ENCODE data around the gene F11R. TPM values are rescaled to one million over a fixed set of nuclear protein-coding genes. Genes with fewer than 3 reads are reported as not detected.
"Not testable (repeated sequence)": the region's sequence is repeated elsewhere in the genome, so short reads cannot be mapped to it uniquely, and the experiment has no call there.

Gene F11R
- total RNA-seq, 1 donor from 2014 or later: 269 TPM

DNA sequence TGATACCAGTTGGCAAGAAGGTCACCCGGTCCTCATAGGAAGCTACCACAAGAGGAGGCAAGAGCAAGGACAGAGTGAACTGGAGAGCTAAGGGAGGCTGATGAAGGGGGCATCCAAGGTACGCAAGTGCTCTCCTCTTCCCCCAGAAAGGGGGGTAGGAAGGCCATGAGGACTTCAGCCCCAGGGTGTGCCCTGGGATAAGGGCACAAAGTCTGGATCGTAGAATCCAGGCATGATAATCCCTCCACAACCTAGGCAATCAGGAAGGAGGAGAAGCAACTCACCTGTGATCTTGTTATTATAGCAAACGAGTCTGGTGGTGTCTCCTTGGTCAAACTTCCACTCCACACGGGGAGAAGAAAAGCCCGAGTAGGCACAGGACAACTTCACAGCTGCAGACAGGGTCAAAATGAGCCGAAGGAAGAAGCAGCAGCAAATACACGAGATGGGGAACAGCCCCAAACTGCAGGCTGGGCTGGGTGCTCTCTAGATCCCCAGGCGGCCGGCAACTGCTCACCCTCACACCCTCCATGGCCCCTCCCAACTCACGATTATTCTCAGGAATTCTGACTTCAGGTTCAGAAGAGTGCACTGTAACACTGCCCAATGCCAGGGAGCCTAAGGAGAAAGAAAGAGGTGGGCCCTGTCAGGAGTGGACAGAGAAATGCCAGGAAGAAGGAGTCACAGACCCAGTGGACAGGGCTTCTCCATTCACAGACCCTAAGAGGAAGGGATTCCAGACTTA, 20.0 kb downstream of the F11R start:
- DNase-seq (ENCODE audit: low read depth): no peak
- Histone ChIP-seq H3K4me3 (ENCODE audit: low read depth, low read length) (no peak overlapping the region), H3K27me3 (ENCODE audit: control insufficient read depth, insufficient read depth, low read length) (no peaks in the 10 kb centered on the region), H3K36me3 (ENCODE audit: control insufficient read depth, insufficient read depth, low read length) (peaks cover 30% of the 10 kb centered on the region)
- TF ChIP-seq, protein P1, sequence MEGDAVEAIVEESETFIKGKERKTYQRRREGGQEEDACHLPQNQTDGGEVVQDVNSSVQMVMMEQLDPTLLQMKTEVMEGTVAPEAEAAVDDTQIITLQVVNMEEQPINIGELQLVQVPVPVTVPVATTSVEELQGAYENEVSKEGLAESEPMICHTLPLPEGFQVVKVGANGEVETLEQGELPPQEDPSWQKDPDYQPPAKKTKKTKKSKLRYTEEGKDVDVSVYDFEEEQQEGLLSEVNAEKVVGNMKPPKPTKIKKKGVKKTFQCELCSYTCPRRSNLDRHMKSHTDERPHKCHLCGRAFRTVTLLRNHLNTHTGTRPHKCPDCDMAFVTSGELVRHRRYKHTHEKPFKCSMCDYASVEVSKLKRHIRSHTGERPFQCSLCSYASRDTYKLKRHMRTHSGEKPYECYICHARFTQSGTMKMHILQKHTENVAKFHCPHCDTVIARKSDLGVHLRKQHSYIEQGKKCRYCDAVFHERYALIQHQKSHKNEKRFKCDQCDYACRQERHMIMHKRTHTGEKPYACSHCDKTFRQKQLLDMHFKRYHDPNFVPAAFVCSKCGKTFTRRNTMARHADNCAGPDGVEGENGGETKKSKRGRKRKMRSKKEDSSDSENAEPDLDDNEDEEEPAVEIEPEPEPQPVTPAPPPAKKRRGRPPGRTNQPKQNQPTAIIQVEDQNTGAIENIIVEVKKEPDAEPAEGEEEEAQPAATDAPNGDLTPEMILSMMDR (IDR thresholded peaks at IDR 0.05; ENCODE audit: insufficient read depth, low read length, severe bottlenecking): no peak
- no peak for FAIRE-seq

DNA sequence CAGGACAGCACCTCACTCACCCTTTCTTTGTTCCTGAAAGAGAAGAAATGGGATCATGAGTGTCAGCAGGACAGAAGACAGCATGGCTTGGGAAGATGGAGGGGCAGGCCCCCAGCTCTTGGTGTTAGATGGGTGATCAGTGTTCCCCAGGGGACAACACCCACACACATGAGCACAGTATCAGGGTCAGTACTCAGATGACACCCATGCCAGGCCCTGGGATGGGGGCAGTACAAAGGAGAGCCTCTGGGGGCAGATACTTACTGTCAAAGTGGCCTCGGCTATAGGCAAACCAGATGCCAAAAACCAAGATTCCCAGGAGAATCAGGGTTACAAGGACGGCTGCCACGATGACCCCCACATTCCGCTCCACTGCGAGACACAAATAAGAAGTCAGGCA, 21.6 kb downstream of the F11R start:
- DNase-seq (ENCODE audit: low read depth): no peak
- TF ChIP-seq, protein P1 (IDR thresholded peaks at IDR 0.05; ENCODE audit: insufficient read depth, low read length, severe bottlenecking): no peak
- FAIRE-seq: no peak
- peaks cover 30% of the 10 kb centered on the region for H3K36me3 ChIP-seq (ENCODE audit: control insufficient read depth, insufficient read depth, low read length)
- no peaks in the 10 kb centered on the region for H3K27me3 ChIP-seq (ENCODE audit: control insufficient read depth, insufficient read depth, low read length)
- H3K4me3 ChIP-seq (ENCODE audit: low read depth, low read length): no peak overlapping the region

DNA sequence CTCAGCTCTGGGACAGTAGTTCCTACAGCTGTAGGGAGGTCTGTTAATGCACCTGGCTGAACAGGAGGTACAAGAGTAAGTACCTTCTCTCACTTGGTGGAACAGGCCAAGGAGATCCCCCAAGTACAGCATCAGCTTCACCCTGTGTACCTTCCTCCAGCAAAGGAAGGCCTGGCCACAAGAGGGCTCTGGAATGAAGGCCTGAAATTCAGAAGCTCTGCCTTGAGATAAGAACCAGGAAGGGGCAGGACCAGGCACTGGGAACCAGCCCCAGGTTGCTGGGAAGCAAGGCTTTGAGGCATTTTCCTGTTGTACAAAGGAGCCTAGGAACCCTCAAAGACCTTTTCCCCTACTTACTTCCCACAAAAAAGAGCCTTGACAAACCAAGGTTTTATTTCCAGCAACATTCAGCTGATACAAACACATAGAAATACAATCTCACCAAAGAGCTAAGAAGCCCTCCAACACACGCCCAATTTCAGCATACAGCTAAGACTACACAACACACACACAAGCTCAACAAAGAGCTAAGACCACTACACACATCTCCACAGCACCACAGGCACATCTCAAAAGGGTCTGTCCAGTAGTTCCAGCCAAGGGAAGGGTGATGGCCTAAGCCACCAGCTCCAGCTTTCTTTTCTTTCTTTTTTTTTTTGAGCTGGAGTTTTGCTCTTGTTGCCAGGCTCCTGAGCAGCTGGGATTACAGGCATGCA, 23.5 kb downstream of the F11R start:
- FAIRE-seq (peak; percentile 55), DNase-seq (ENCODE audit: low read depth) (peak; percentile 69)
- no peak overlapping the region for H3K4me3 ChIP-seq (ENCODE audit: low read depth, low read length)
- TF ChIP-seq, protein P1 (IDR thresholded peaks at IDR 0.05; ENCODE audit: insufficient read depth, low read length, severe bottlenecking): peak; percentile 77
- H3K27me3 ChIP-seq (ENCODE audit: control insufficient read depth, insufficient read depth, low read length): no peaks in the 10 kb centered on the region
- H3K36me3 ChIP-seq (ENCODE audit: control insufficient read depth, insufficient read depth, low read length): peaks cover 30% of the 10 kb centered on the region

DNA sequence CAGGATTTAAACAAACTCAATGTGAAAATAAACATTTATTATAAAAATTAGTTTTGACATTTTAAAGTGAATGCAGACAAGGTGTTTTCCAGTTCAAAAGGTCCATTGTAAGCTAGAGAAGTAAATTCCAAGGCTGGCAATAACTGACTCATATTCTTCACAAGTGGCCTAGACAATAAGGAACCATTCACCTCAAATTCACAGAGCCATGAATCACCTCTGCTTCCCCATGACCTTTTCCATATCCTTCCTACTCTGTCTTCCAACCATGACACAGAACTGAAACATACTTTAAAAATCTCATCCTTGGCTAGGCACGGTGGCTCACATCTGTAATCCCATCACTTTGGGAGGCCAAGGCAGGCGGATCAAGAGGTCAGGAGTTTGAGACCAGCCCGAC, 24.8 kb downstream of the F11R start:
- TF ChIP-seq, protein P1 (IDR thresholded peaks at IDR 0.05; ENCODE audit: insufficient read depth, low read length, severe bottlenecking): no peak
- no peaks in the 10 kb centered on the region for H3K27me3 ChIP-seq (ENCODE audit: control insufficient read depth, insufficient read depth, low read length)
- H3K36me3 ChIP-seq (ENCODE audit: control insufficient read depth, insufficient read depth, low read length): peaks cover 28% of the 10 kb centered on the region
- DNase-seq (ENCODE audit: low read depth) (peak; percentile 97), FAIRE-seq (no peak)
- H3K4me3 ChIP-seq (ENCODE audit: low read depth, low read length): no peak overlapping the region

DNA sequence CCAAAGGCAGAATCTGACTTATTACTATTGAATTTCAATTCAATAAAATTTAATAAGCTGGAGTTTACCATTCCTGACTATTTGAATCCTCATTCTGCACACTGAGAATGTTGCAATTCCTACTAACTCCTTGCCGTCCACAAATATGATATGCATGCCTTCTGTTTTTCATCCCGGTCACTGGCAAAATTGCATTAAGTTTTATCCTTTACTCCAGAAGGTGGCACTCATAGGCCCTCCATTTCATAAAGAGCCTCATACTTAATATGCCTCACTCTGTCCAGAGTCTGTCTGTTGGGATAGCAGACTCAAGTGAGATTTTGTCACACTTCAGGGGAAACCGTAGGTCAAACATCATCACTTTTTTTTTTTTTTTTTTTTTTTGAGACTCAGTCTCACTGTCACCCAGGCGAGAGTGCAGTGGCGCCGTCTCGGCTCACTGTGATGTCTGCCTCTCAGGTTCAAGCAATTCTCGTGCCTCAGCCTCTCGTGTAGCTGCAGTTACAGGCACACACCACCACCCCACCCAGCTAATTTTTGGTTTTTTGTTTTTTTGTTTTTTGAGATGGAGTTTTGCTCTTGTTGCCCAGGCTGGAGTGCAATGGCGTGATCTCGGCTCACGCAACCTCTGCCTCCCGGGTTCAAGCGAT, 27.3 kb downstream of the F11R start:
- Histone ChIP-seq H3K4me3 (ENCODE audit: low read depth, low read length) (no peak overlapping the region), H3K36me3 (ENCODE audit: control insufficient read depth, insufficient read depth, low read length) (peaks cover 8% of the 10 kb centered on the region), H3K27me3 (ENCODE audit: control insufficient read depth, insufficient read depth, low read length) (no peaks in the 10 kb centered on the region)
- FAIRE-seq: no peak
- TF ChIP-seq, protein P1 (IDR thresholded peaks at IDR 0.05; ENCODE audit: insufficient read depth, low read length, severe bottlenecking): peak; percentile 24
- DNase-seq (ENCODE audit: low read depth): no peak

DNA sequence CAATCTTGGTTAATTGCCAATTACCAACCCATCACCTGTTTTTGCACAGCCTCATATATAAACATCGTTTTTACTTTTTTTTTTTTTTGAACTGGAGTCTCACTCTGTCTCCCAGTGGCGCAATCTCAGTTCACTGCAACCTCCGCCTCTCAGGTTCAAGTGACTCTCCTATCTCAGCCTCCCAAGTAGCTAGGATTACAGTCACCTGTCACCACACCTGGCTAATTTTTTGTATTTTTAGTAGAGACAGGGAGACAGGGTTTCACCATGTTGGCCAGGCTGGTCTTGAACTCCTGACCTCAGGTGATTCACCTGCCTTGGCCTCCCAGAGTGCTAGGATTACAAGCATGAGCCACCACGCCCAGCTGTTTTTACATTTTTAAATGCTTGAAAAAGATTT, 28.9 kb downstream of the F11R start:
- not testable (repeated sequence) for H3K4me3 ChIP-seq (ENCODE audit: low read depth, low read length); H3K27me3 ChIP-seq (ENCODE audit: control insufficient read depth, insufficient read depth, low read length); H3K36me3 ChIP-seq (ENCODE audit: control insufficient read depth, insufficient read depth, low read length); FAIRE-seq; DNase-seq (ENCODE audit: low read depth)

Data from bronchial epithelial cell (primary cell).